PFSK-1 (cell line): Measurements from ENCODE around the gene CFAP299.

Experiments
- FOXP2 ChIP-seq: optimal IDR thresholded peaks from 2 replicates; pipeline ENCODE3; 2011; ENCODE audit warnings: borderline replicate concordance, control low read depth, inconsistent platforms; ENCODE audit not compliant: insufficient read depth; ENCODE audit errors: extremely low read length, extremely low read depth
- POLR2AphosphoS5 ChIP-seq: IDR thresholded peaks from 2 replicates; pipeline ENCODE4 v1.6.1; 2012; ENCODE audit warnings: low read depth, mild to moderate bottlenecking, control low read depth, low read length, moderate library complexity
- REST ChIP-seq, 2 experiments: IDR thresholded peaks; 2 replicates each; pipeline versions ENCODE4 v1.6.1 to v1.8.0; 2011 to 2012; ENCODE audit warnings: low read depth in 2 of 2, low read length in 2 of 2, control low read depth in 1 of 2, inconsistent platforms in 1 of 2, mild to moderate bottlenecking in 1 of 2, moderate library complexity in 1 of 2; ENCODE audit not compliant: insufficient read depth in 1 of 2
- SIN3A ChIP-seq: IDR thresholded peaks from 2 replicates; pipeline ENCODE4 v1.6.1; 2012; ENCODE audit warnings: mild to moderate bottlenecking, low read length, moderate library complexity, borderline replicate concordance; ENCODE audit not compliant: insufficient read depth
- TAF1 ChIP-seq: IDR thresholded peaks from 2 replicates; pipeline ENCODE4 v1.6.1; 2012; ENCODE audit warnings: low read length, control low read depth, borderline replicate concordance; ENCODE audit not compliant: insufficient read depth

The CFAP299 gene

GRCh38 chr4:80751200-80751599, 415.7 kb downstream of the CFAP299 start:
- TF ChIP-seq POLR2AphosphoS5: no peak
- TF ChIP-seq REST (IDR thresholded peaks at IDR 0.05; ENCODE audit: insufficient read depth in 1 of 2, low read depth in 2 of 2, low read length in 2 of 2): no peak
- TF ChIP-seq TAF1: no peak
- TF ChIP-seq FOXP2: no peak

GRCh38 chr4:80767944-80768343, 432.4 kb downstream of the CFAP299 start:
- TF ChIP-seq FOXP2 (no peak), TAF1 (no peak), REST (IDR thresholded peaks at IDR 0.05; ENCODE audit: insufficient read depth in 1 of 2, low read depth in 2 of 2, low read length in 2 of 2) (no peak), SIN3A (no peak), POLR2AphosphoS5 (no peak)

GRCh38 chr4:80776168-80776567, 440.6 kb downstream of the CFAP299 start:
- no peak for TF ChIP-seq SIN3A
- TF ChIP-seq REST (IDR thresholded peaks at IDR 0.05; ENCODE audit: insufficient read depth in 1 of 2, low read depth in 2 of 2, low read length in 2 of 2): no peak
- no peak for TF ChIP-seq FOXP2
- TF ChIP-seq TAF1: no peak
- no peak for TF ChIP-seq POLR2AphosphoS5

GRCh38 chr4:80781431-80781830, 445.9 kb downstream of the CFAP299 start:
- TF ChIP-seq FOXP2: no peak
- no peak for TF ChIP-seq REST (IDR thresholded peaks at IDR 0.05; ENCODE audit: insufficient read depth in 1 of 2, low read depth in 2 of 2, low read length in 2 of 2)
- no peak for TF ChIP-seq SIN3A
- no peak for TF ChIP-seq TAF1

- no peak for TF ChIP-seq POLR2AphosphoS5
- TF ChIP-seq SIN3A: no peak
- TF ChIP-seq TAF1: no peak
- TF ChIP-seq FOXP2: no peak
- no peak for TF ChIP-seq REST (IDR thresholded peaks at IDR 0.05; ENCODE audit: insufficient read depth in 1 of 2, low read depth in 2 of 2, low read length in 2 of 2)
These were observed 451.8 kb downstream of the CFAP299 start for GRCh38 chr4:80787306-80787705.
